HG03378 (cell line): Measurements from ENCODE around the gene TMPRSS12.
"Not testable (repeated sequence)": the region's sequence is repeated elsewhere in the genome, so short reads cannot be mapped to it uniquely, and the experiment has no call there.

ENCODE experiments used
- ATAC-seq: cut with Tn5 transposase; IDR thresholded peaks from one replicate; pipeline ENCODE4 v1.9.1; 2021; ENCODE audit warnings: mild to moderate bottlenecking, moderate library complexity; ENCODE audit not compliant: unreplicated experiment

Gene TMPRSS12

DNA sequence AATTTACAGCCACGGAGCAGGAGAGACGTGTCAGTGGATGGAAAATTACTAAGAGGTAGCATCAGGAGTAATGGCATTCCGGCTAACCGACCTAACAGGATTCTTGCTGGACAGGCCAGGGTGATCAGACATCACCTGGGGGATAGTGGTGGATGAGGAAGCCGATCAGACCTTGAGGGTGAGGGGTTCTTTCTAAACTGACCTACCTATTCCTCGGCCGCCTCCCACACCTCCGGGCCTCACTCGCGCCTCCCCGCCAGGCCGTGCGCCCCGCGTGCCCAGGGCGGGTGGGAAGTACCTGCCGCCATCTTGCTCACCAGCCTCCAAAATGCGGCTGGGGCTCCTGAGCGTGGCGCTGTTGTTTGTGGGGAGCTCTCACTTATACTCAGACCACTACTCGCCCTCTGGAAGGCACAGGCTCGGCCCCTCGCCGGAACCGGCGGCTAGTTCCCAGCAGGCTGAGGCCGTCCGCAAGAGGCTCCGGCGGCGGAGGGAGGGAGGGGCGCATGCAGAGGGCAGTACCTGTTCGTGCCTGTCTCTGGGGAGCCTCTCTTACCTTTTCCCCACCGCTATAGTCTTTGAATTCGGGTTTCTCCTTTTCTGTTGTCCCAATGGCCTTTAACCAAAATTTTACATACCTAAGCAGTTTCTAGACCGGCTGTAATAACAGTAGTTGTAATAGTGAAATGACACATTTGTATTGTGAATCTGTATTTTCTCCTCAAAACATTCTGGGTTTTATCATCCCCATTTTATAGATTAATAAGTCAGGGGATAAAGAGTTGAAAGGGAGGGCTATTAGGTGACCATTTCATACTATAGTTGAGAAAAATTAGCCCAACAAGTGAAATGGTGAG, at the start of gene TMPRSS12:
TSS of gene TMPRSS12 (plus strand) at position 290 of the 857 bp plus-strand sequence. CDS start at position 329, 39 bp downstream.
- ATAC-seq, result no peak

DNA sequence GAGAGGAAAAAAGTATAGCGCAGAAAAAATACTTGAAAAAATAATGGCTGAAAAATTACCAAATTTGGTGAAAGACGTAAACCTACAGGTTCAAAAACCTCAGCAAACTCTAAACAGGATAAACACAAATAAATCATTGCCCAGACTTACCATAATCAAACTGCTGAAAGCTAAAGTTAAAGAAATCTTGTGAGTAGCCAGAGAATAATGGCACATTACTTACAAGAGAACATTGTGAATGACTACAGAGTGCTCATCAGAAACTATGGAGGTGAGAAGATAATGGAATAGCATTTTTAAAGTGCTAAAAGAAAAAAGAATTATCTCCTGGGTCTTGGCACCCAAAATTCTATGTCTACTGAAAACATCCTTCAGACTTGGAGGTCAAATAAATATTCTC, 42.8 kb upstream of the TMPRSS12 start:
- ATAC-seq, result no peak

DNA sequence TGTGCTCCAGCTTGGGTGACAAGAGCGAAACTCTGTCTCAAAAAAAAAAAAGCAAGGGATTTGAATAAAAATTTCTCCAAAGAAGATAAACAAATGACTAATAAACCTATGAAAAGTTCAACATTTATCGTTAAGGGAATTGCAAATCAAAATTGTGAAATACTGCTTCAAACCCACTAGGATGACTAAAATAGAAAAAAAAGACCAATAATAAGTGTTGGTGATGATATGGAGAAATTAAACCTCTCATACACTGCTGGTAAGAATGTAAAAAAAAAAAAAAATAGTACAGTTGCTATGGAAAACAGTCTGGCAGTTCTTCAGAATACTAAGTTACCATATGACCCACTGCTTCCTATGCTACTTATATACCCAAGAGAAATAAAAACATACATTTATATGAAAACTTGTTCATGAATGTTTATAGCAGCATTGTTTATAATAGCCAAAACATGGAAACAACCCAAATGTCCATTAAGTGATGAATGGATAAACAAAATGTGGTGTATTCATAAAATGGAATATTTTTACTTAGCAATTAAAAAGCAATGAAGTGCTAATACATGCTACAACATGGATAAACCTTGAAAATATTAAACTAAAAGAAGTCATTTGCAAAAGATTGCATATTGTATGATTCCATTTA, 39.4 kb upstream of the TMPRSS12 start:
- no peak for ATAC-seq

GRCh38 chr12:50806176-50806575, 36.5 kb upstream of the TMPRSS12 start:
- no peak for ATAC-seq

DNA sequence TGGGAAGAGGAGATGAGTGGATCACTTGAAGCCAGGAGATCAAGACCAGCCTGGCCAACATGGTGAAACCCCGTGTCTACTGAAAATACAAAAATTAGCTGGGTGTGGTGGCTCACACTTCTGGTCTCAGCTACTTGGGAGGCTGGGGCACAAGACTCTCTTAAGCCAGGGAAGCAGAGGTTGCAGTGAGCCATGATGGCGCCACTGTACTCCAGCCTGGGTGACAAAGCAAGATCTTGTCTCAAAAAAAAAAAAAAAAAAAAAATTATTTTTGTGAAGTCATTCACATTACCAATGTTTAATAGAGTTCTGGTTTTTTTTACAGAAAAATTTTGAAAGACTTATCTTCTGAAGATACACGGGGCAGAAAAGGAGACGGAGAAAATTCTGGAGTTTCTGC, 33.6 kb upstream of the TMPRSS12 start:
- not testable (repeated sequence) for ATAC-seq

DNA sequence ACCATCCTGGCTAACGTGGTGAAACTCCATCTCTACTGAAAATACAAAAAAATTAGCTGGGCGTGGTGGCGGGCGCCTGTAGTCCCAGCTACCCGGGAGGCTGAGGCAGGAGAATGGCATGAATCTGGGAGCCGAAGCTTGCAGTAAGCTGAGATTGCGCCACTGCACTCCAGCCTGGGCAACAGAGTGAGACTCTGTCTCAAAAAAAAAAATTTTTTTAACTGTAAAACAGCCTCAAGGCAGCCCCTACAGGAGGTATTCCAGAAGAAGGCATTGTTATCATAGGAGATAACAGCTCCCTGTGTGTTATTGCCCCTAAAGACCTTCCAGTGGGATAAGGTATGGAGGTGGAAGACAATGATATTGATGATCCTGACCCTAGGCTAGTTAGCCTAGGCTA, 27.8 kb upstream of the TMPRSS12 start:
- not testable (repeated sequence) for ATAC-seq

- ATAC-seq, result no peak
Observed at GRCh38 chr12:50820177-50820576, 22.5 kb upstream of the TMPRSS12 start.

- no peak for ATAC-seq
Observed at GRCh38 chr12:50822082-50822481, 20.6 kb upstream of the TMPRSS12 start.

- not testable (repeated sequence) for ATAC-seq
Observed at GRCh38 chr12:50823724-50824123, 19.0 kb upstream of the TMPRSS12 start.

GRCh38 chr12:50824914-50825313, 17.8 kb upstream of the TMPRSS12 start:
- ATAC-seq, result no peak

DNA sequence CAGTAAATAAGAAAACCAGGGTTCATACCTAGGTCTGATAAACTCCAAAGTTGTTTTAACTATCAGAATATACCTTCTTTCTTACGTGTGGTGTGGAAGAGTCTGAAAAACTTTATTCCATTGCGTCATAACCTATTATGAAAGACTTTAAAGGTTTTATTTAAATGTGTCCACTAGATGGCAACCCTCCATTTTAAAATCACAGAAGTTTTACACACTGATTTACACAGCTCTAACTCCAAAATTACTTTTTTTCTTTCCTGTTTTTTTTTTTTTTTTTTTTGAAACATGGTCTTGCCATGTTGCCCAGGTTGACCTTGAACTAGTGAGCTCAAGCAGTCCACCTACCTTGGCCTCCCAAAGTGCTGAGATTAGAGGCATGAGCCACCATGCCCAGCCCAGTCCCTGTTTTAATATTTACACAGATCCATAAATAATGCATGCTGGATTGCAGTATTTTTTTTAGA, 17.3 kb upstream of the TMPRSS12 start:
- peak; percentile 44 for ATAC-seq

DNA sequence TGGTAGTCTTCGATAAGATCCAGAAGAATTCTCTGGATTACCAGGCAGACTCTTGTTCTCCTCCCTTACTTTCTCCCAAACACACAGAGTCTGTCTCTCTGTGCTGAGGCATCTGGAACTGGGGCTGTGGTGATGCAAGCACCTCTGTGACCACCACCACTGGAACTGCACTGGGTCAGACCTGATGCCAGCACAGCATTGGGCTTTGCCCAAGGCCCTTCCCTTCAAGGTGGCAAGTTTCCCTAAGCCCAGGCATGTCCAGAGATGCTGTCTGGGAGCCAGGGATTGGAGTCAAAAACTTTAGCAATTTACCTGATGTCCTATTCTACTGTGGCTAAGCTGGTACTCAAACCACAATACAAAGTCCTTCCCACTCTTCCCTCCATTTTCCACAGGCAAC, 14.6 kb upstream of the TMPRSS12 start:
- no peak for ATAC-seq

DNA sequence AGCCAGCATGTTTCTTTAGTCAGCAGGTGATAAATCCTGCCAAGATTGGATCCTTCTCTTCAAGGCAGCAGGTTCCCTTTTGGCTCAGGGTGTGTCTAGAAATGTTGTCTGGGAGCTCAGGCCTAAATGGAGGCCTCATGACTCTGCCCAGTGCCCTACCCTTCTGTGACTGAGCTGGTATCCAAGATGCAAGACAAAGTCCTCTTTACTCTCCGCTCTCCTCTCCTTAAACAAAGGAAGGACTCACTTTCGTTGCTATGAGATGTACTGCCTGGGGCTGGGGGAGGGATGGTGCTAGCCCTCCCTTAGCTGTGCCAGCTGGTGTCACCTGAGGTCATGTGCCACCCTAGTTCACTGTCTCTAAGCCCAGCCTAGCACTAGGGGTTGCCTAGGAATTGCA, 13.8 kb upstream of the TMPRSS12 start:
- no peak for ATAC-seq

GRCh38 chr12:50833801-50834200, 8.9 kb upstream of the TMPRSS12 start:
- not testable (repeated sequence) for ATAC-seq

GRCh38 chr12:50839042-50839441, 3.7 kb upstream of the TMPRSS12 start:
- no peak for ATAC-seq

- ATAC-seq, result no peak
Observed at GRCh38 chr12:50840809-50841487, 1.8 kb upstream of the TMPRSS12 start.

DNA sequence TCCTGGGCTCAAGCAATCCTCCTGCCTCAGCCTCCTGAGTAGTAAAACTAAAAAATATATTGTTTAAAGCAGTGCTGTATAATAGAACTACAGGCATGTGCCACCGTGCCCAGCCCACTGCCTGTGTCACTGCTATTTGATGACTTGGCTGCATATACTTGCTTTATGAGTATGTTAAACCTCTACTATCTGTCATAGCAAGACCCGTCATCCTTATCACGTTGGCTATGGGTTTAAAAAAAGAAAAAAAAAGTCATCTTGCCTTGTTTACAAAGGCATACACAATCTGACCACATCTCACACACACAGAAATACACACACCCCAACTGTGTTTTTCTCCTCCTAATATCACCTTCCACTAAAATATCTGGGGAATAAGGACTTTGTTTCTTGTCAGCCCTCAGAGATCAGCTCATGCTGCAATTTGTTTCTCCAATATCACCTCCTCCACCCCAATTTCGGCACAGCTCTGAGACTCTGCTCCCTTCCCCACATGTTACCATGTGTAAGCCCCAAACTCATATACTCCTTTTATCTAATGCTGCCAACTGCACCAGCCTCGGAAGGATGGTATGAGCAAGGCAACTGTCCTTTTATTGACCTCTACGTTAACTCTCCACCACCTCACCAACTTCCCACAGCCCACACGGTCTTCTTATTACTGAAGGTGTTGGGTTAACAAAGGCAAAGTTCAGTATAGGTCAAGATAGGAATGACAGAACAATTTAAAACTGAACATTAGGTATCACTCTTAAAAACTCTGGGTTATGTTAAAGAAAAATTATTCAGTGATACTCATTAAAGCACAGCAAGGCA, 802 bp upstream of the TMPRSS12 start:
- no peak for ATAC-seq

- ATAC-seq, result no peak
Observed at GRCh38 chr12:50845021-50845647, 2.4 kb downstream of the TMPRSS12 start.

GRCh38 chr12:50848963-50849362, 6.2 kb downstream of the TMPRSS12 start:
- ATAC-seq, result no peak

GRCh38 chr12:50855218-50855617, 12.5 kb downstream of the TMPRSS12 start:
- ATAC-seq, result not testable (repeated sequence)
